ENCODE results near the gene SBF1. TPM values are rescaled to one million over a fixed set of nuclear protein-coding genes. Genes with fewer than 3 reads are reported as not detected.
A peak's percentile ranks its signal among the peaks of the same experiment; 100 is the strongest.

The SBF1 gene
- total RNA-seq, 1 donor from 2014 or later = 105 TPM

GRCh38 chr22:50517495-50518260 lies 42.8 kb upstream of the SBF1 start:
- no peaks in the 10 kb centered on the region for H3K27me3 Mint-ChIP-seq (ENCODE audit: low read depth)
- no peak overlapping the region for H3K4me3 Mint-ChIP-seq
- no peaks in the 10 kb centered on the region for H3K9me3 Mint-ChIP-seq
- peaks cover 9% of the 10 kb centered on the region for H3K36me3 Mint-ChIP-seq
- no peak overlapping the region for H3K27ac Mint-ChIP-seq
- no peak for DNase-seq (ENCODE audit: low spot score in 2 of 2, unreplicated experiment in 2 of 2)
- no peak for TF ChIP-seq CTCF (IDR thresholded peaks at IDR 0.05; ENCODE audit: unreplicated experiment)
- H3K4me1 Mint-ChIP-seq = no peaks in the 10 kb centered on the region

- H3K4me1 Mint-ChIP-seq = no peaks in the 10 kb centered on the region
- TF ChIP-seq CTCF (IDR thresholded peaks at IDR 0.05; ENCODE audit: unreplicated experiment) = no peak
- no peaks in the 10 kb centered on the region for H3K27me3 Mint-ChIP-seq (ENCODE audit: low read depth)
- no peaks in the 10 kb centered on the region for H3K9me3 Mint-ChIP-seq
- DNase-seq (ENCODE audit: low spot score in 2 of 2, unreplicated experiment in 2 of 2) = no peak
- H3K27ac Mint-ChIP-seq = no peak overlapping the region
- peaks cover 13% of the 10 kb centered on the region for H3K36me3 Mint-ChIP-seq
- no peak overlapping the region for H3K4me3 Mint-ChIP-seq
Observed at GRCh38 chr22:50516891-50517290, 42.1 kb upstream of the SBF1 start.

GRCh38 chr22:50516068-50516467 lies 41.2 kb upstream of the SBF1 start:
- TF ChIP-seq CTCF (IDR thresholded peaks at IDR 0.05; ENCODE audit: unreplicated experiment) = no peak
- Mint-ChIP-seq H3K27ac (no peak overlapping the region), H3K27me3 (ENCODE audit: low read depth) (no peaks in the 10 kb centered on the region), H3K4me1 (no peaks in the 10 kb centered on the region), H3K9me3 (no peaks in the 10 kb centered on the region), H3K36me3 (peaks cover 13% of the 10 kb centered on the region), H3K4me3 (no peak overlapping the region)
- DNase-seq (ENCODE audit: low spot score in 2 of 2, unreplicated experiment in 2 of 2) = no peak

- Mint-ChIP-seq H3K4me3 (no peak overlapping the region), H3K4me1 (peaks cover 11% of the 10 kb centered on the region), H3K27ac (no peak overlapping the region), H3K27me3 (ENCODE audit: low read depth) (no peaks in the 10 kb centered on the region), H3K36me3 (peaks cover 8% of the 10 kb centered on the region), H3K9me3 (no peaks in the 10 kb centered on the region)
- DNase-seq (ENCODE audit: low spot score in 2 of 2, unreplicated experiment in 2 of 2) = no peak
- TF ChIP-seq CTCF (IDR thresholded peaks at IDR 0.05; ENCODE audit: unreplicated experiment) = no peak
Observed at GRCh38 chr22:50513175-50513574, 38.3 kb upstream of the SBF1 start.

GRCh38 chr22:50508897-50509296 lies 34.1 kb upstream of the SBF1 start:
- H3K4me3 Mint-ChIP-seq = peak overlapping the region; percentile 95
- peak overlapping the region; percentile 95 for H3K27ac Mint-ChIP-seq
- H3K4me1 Mint-ChIP-seq = peaks cover 17% of the 10 kb centered on the region
- no peaks in the 10 kb centered on the region for H3K27me3 Mint-ChIP-seq (ENCODE audit: low read depth)
- H3K36me3 Mint-ChIP-seq = peaks cover 4% of the 10 kb centered on the region
- no peaks in the 10 kb centered on the region for H3K9me3 Mint-ChIP-seq
- TF ChIP-seq CTCF (IDR thresholded peaks at IDR 0.05; ENCODE audit: unreplicated experiment) = no peak
- DNase-seq (ENCODE audit: low spot score in 2 of 2, unreplicated experiment in 2 of 2) = no peak

Data from mesothelial cell of epicardium (in vitro differentiated cells).